ENCODE data around the gene SYTL5. TPM values are rescaled to one million over a fixed set of nuclear protein-coding genes. Genes with fewer than 3 reads are reported as not detected.

SYTL5 gene
- total and polyA plus RNA-seq, 4 donors: 0.09 to 2.8 (median 1.0) TPM

- TF ChIP-seq SP1 (IDR thresholded peaks at IDR 0.05): no peak
- no peak for TF ChIP-seq HNF4G (IDR thresholded peaks at IDR 0.05)
- no peak for TF ChIP-seq FOXA1 (IDR thresholded peaks at IDR 0.05)
- no peak for TF ChIP-seq NR2F2 (IDR thresholded peaks at IDR 0.05)
- TF ChIP-seq HNF4A (conservative IDR thresholded peaks at IDR 0.05): no peak
- no peak for TF ChIP-seq RAD21 (IDR thresholded peaks at IDR 0.05)
- no peak for TF ChIP-seq TAF1 (conservative IDR thresholded peaks at IDR 0.05)
- TF ChIP-seq, protein P1, sequence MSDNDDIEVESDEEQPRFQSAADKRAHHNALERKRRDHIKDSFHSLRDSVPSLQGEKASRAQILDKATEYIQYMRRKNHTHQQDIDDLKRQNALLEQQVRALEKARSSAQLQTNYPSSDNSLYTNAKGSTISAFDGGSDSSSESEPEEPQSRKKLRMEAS (IDR thresholded peaks at IDR 0.05): no peak
- Histone ChIP-seq H3K4me1 (ENCODE audit: control insufficient read depth in 4 of 4, insufficient read depth in 4 of 4, low read length in 3 of 4) (no peaks in the 10 kb centered on the region), H3K9me3 (ENCODE audit: control insufficient read depth in 4 of 4, low read length in 3 of 4) (no peaks in the 10 kb centered on the region), H3K27me3 (ENCODE audit: control insufficient read depth in 4 of 4, insufficient read depth in 4 of 4, low read length in 3 of 4) (peaks cover 0 to 3% (median 0%) of the 10 kb centered on the region in 4 donors), H3K36me3 (ENCODE audit: control insufficient read depth in 4 of 4, insufficient read depth in 3 of 4, low read depth in 1 of 4, low read length in 3 of 4) (no peaks in the 10 kb centered on the region), H3K4me3 (ENCODE audit: low read depth in 1 of 3, low read length in 3 of 3) (no peak overlapping the region), H3K27ac (ENCODE audit: low read depth in 1 of 2, low read length in 2 of 2) (no peak overlapping the region), H3K9ac (ENCODE audit: low read depth in 1 of 2, low read length in 2 of 2) (no peak overlapping the region)
- no peak for DNase-seq (ENCODE audit: low spot score)
Observed at GRCh38 chrX:38008658-38009057, 2.3 kb downstream of the SYTL5 start.

DNA sequence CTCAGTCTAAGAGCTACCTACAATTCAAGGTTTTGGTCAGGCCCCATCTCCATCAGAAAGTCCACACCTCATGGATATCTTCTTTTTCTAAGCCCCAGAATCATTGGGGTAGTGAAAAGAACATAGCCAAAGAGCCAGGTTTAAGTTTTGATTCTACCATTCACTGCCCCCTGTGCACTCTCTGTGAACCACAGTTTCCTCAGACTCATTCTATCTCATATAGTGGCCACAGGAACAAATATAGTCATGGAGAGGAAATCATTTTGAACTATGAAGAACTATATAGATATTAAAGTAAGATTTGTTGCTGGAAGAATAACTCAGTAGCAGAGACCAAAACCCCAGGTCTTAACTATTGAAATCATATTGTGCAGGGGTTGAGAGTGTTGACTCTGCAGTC is 3.3 kb downstream of the SYTL5 start:
- Histone ChIP-seq H3K9me3 (ENCODE audit: control insufficient read depth in 4 of 4, low read length in 3 of 4) (no peaks in the 10 kb centered on the region), H3K27ac (ENCODE audit: low read depth in 1 of 2, low read length in 2 of 2) (no peak overlapping the region), H3K36me3 (ENCODE audit: control insufficient read depth in 4 of 4, insufficient read depth in 3 of 4, low read depth in 1 of 4, low read length in 3 of 4) (no peaks in the 10 kb centered on the region), H3K4me1 (ENCODE audit: control insufficient read depth in 4 of 4, insufficient read depth in 4 of 4, low read length in 3 of 4) (no peaks in the 10 kb centered on the region), H3K4me3 (ENCODE audit: low read depth in 1 of 3, low read length in 3 of 3) (no peak overlapping the region), H3K9ac (ENCODE audit: low read depth in 1 of 2, low read length in 2 of 2) (no peak overlapping the region), H3K27me3 (ENCODE audit: control insufficient read depth in 4 of 4, insufficient read depth in 4 of 4, low read length in 3 of 4) (peaks cover 0 to 3% (median 0%) of the 10 kb centered on the region in 4 donors)
- no peak for DNase-seq (ENCODE audit: low spot score)
- TF ChIP-seq REST (IDR thresholded peaks at IDR 0.05) (no peak), FOXA1 (IDR thresholded peaks at IDR 0.05) (no peak), HNF4A (conservative IDR thresholded peaks at IDR 0.05) (no peak), SP1 (IDR thresholded peaks at IDR 0.05) (no peak), JUND (IDR thresholded peaks at IDR 0.05) (no peak), YY1 (IDR thresholded peaks at IDR 0.05) (no peak), RXRA (IDR thresholded peaks at IDR 0.05) (no peak), GABPA (IDR thresholded peaks at IDR 0.05 in 1 of 2, conservative IDR thresholded peaks at IDR 0.05 in 1 of 2) (no peak), TAF1 (conservative IDR thresholded peaks at IDR 0.05) (no peak), NR2F2 (IDR thresholded peaks at IDR 0.05) (no peak), RAD21 (IDR thresholded peaks at IDR 0.05) (no peak), HNF4G (IDR thresholded peaks at IDR 0.05) (no peak), EGR1 (IDR thresholded peaks at IDR 0.05; ENCODE audit: low read depth in 2 of 2) (no peak), CTCF (IDR thresholded peaks at IDR 0.05; ENCODE audit: low read depth, low read length, missing input control) (no peak), FOXA2 (IDR thresholded peaks at IDR 0.05) (no peak), ZBTB33 (IDR thresholded peaks at IDR 0.05) (no peak)
- TF ChIP-seq, protein P2, sequence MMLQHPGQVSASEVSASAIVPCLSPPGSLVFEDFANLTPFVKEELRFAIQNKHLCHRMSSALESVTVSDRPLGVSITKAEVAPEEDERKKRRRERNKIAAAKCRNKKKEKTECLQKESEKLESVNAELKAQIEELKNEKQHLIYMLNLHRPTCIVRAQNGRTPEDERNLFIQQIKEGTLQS (IDR thresholded peaks at IDR 0.05): no peak
- TF ChIP-seq, protein P1 (IDR thresholded peaks at IDR 0.05): no peak

Data from liver (tissue), 9 donors.